Right lung (tissue), 10 donors: ENCODE data around the gene SENP1. TPM values are rescaled to one million over a fixed set of nuclear protein-coding genes. Genes with fewer than 3 reads are reported as not detected.
"Not testable (repeated sequence)": the region's sequence is repeated elsewhere in the genome, so short reads cannot be mapped to it uniquely, and the experiment has no call there.

Experiments used
- DNase-seq, 2 donors: peaks; one replicate each; pipeline ENCODE4 v3.0.0-alpha.2; 2013
- long read RNA-seq, 8 donors: transcript quantifications; one replicate each; lab custom pipeline, GENCODE V29; 2026
- polyA plus RNA-seq, 5 donors: library from polyadenylated mRNA; unstranded; fragments of 120-200 nt; gene quantifications; one replicate each; pipeline versions ENCODE4 v1.2.1 to v1.2.3, GENCODE V29; 2013; ENCODE audit warnings: inconsistent platforms in 1 of 5, low replicate concordance in 1 of 5; ENCODE audit not compliant: insufficient read length in 5 of 5, insufficient read depth in 1 of 5

The SENP1 gene
- 10 to 100 TPM; 19.1 to 28.8 (median 26.5) TPM for polyA plus RNA-seq
- long read RNA-seq, donor 1, partial matches to known transcripts, result 0 of 1 reads
- long read RNA-seq, donor 1, other reads (novel, unspliced or antisense), result 0 of 1 reads
- long read RNA-seq, donor 2, full-length matches to known transcripts, result 1 of 1 reads
- long read RNA-seq, donor 2, partial matches to known transcripts, result 0 of 1 reads
- long read RNA-seq, donor 2, other reads (novel, unspliced or antisense), result 0 of 1 reads
- long read RNA-seq, donor 3, result 0 reads
- long read RNA-seq, donor 4, partial matches to known transcripts, result 0 of 2 reads
- long read RNA-seq, donor 4, other reads (novel, unspliced or antisense), result 0 of 2 reads
- long read RNA-seq, donor 5, result 0 reads
- long read RNA-seq, donor 6, result 0 reads
- long read RNA-seq, donor 7, full-length matches to known transcripts, result 1 of 1 reads
- long read RNA-seq, donor 7, partial matches to known transcripts, result 0 of 1 reads
- long read RNA-seq, donor 7, other reads (novel, unspliced or antisense), result 0 of 1 reads
- long read RNA-seq, donor 8, result 0 reads

DNA sequence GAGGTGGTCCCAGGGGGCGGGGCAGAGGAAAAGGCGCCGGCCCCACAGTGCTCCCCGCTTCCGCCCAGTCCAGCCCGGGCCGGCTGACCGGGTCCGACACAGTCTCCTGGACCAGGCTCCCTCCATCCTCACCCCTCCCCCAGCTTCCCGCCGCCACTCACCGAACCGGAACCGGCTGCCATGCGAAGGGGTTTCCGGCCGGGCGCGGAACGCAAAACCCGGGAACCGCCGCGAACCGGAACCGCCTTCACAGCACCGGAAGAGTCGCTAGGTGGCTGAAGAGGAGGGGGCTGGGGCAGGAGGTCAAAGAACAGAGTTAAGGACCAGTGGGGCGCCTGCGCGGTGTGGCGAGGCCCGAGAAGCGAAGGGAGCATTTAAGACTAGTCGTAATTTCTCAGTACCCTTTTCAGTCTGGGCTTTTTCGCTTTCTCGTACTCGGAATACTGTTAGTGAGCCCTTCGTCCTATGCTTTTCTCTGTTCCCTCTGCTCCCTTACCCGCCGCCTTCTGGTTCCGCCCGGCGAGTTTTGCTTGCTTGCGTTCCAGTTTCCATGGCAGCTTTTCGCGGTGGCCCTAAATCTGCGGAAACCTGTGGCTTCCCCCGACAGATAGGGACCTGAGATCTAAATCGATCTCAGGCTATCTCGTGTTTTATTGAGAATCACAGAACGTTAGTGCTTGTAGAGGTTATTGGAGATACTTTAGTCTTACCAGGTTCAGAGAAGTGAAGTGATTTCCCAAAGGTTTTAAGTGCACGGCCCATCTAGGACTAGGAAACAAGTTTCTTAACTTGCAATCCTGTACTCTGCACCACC, at the start of gene SENP1:
SENP1 (minus strand) TSS at position 213 of the 814 bp plus-strand sequence. CDS start 4,607 bp downstream, outside the sequence.
- peak; percentile 90 to 92 for DNase-seq

GRCh38 chr12:48151103-48151771, 45.4 kb upstream of the SENP1 start:
- no peak for DNase-seq

DNA sequence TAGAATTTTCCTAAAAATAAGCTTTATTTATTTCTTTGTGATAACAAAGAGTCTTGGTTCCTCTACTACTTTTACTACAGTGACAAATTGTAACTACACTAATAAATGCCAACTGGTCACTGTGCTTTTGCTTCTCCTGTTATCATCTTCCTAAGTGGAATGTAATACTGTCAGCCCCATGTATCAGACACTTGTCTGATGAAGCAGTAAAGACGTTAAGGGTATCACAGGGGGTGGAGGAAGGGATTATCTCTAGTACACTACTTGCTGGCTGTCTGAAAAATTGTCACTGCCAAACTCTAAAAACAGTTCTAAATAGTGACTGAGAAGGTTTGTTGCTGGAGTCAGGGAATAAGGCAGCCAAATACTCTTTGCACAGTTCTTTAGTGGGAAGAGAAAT, 40.1 kb upstream of the SENP1 start:
- no peak for DNase-seq

DNA sequence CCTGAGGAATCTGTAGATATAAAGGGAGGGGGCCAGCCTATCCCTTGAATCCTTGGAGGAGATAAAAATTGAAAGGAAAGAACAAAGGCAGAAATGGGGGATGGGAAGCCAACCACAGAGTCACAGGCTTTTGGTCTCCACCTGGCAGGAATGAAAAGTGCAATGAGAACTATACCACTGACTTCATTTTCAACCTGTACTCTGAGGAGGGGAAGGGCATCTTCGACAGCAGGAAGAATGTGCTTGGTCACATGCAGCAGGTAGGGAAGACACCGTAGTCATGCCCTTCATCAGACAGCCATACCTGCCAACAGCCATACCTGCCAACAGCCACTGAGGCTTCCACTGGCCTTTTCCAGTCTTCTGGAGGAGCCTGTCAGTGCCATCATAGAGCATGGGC, 38.0 kb upstream of the SENP1 start:
- no peak for DNase-seq

GRCh38 chr12:48142818-48143674, 37.2 kb upstream of the SENP1 start:
- DNase-seq, result no peak

DNA sequence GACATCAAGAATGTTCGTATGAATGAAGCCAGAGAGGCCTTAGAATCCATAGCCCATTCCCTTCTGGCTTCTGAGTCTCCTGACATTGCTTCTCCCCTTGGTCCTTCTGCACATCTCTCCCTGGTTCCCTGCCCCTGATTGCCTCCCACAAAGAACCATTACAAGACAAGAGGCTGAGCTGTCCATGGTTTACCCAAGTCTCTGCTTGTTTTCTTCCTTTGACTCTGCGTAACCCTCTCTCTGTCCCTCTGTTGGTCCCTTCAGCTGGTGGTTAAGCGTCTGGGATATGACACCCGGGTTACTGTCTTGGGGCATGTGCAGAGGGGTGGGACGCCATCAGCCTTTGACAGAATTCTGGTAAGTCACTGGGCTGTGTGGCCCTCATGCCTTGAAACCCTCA, 29.1 kb upstream of the SENP1 start:
- DNase-seq, result no peak

DNA sequence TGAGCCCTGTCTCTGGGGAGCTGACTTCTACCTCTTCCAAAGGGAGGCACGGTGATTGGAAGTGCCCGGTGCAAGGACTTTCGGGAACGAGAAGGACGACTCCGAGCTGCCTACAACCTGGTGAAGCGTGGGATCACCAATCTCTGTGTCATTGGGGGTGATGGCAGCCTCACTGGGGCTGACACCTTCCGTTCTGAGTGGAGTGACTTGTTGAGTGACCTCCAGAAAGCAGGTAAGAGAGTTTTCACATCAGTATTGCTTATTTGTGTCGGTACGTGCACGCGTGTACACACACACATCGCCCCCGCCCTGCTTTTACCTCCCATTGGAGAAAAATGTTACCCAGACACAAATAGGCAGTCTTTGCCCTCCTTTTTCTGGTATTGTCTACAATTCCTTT, 26.9 kb upstream of the SENP1 start:
- no peak for DNase-seq

- DNase-seq, result no peak
These were observed 25.6 kb upstream of the SENP1 start for GRCh38 chr12:48131517-48131916.

- no peak for DNase-seq
These were observed 23.5 kb upstream of the SENP1 start for GRCh38 chr12:48129376-48129775.

GRCh38 chr12:48128800-48129199, 22.9 kb upstream of the SENP1 start:
- DNase-seq, result no peak

GRCh38 chr12:48126953-48127630, 21.2 kb upstream of the SENP1 start:
- no peak for DNase-seq

DNA sequence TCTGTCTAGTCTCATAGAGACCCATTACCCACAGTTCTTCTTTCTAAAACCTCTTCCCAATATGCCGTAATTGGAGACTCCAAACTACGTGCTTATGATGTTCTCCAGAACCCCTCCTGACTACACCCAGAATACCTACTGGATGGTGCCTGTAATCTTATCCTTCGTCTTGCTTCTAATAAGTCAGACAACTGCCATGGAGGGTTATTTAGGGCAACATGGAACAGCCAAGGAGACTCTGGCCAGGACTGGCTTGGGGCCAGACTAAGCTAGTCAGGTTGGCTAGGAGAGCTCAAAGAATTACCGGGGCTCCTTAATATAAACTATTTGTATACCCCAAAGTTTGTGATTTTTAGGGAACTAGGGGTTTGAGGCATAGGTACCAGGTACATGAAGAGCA, 20.1 kb upstream of the SENP1 start:
- no peak for DNase-seq

GRCh38 chr12:48125542-48125941, 19.7 kb upstream of the SENP1 start:
- DNase-seq, result not testable (repeated sequence)

DNA sequence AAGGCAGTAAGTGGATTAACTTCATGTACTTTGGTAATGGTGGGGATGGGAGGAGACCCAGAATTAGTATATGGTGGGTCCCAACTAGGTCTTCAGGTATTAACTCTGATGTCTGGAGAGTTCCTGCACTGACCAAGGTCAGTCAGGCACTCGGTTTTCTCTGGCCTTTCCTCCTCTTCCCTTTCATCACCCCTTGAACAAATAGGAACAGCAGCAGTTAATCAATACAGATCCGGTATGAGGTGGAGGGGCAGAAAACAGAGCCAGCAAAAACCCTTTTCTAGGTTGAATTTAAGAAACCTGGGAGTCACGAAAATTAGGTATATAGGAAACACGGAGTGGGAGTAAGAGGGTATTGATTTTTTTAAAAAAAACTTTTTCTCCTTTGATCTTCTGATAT, 17.3 kb upstream of the SENP1 start:
- DNase-seq, result no peak

GRCh38 chr12:48122065-48122834, 16.4 kb upstream of the SENP1 start:
- no peak for DNase-seq

- DNase-seq, result no peak
These were observed 15.6 kb upstream of the SENP1 start for GRCh38 chr12:48121522-48121921.

GRCh38 chr12:48119834-48120195, 13.9 kb upstream of the SENP1 start:
- DNase-seq, result no peak

DNA sequence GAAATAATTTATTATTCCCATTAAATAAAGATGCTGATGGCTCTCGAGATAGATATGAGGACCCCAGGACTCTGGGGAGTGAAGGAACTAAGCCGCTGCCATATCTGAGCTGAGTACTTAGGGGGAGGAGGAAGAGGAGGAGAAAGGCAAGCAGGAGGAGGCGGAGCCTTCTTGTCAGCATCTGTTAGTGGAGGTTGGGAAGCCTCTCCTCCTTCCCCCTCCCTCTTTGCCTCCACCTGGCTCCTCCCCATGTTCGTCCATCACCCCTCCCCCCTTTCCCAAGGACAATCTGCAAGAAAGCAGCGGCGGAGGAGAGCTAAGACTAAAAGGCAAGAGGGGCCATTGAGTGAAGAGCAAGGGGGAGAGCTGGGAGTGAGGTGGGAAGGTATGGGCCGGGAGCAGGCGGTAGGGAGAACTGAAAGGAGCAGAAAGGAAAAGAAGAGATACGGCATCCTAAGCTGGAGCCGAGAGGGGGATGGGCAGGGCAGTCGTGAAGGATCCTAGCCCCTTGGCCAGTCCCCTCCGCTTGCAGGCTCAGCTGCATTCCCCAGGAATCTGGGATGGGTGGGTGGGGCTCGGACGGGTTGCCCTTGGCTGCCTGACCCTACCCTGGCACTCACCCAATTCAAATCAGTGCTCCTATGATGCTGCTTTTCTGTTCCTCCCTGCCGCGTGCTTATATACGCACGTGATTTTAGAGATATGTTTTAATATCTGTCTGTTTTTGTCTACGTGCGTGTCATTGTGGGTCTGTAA, 13.4 kb upstream of the SENP1 start, which contains the start of gene PFKM:
PFKM (plus strand) TSS at position 287 of the 756 bp plus-strand sequence. CDS start 3,411 bp downstream, outside the sequence.
- peak; percentile 77 to 84 for DNase-seq
